ENCODE data around the gene MAP3K21.

- no peak for TF ChIP-seq CTCF (IDR thresholded peaks at IDR 0.05; ENCODE audit: poor library complexity, severe bottlenecking)
- TF ChIP-seq POLR2AphosphoS5 (IDR thresholded peaks at IDR 0.05): no peak
- no peak for TF ChIP-seq SMC3 (conservative IDR thresholded peaks at IDR 0.05; ENCODE audit: poor library complexity)
- TF ChIP-seq, protein P1, sequence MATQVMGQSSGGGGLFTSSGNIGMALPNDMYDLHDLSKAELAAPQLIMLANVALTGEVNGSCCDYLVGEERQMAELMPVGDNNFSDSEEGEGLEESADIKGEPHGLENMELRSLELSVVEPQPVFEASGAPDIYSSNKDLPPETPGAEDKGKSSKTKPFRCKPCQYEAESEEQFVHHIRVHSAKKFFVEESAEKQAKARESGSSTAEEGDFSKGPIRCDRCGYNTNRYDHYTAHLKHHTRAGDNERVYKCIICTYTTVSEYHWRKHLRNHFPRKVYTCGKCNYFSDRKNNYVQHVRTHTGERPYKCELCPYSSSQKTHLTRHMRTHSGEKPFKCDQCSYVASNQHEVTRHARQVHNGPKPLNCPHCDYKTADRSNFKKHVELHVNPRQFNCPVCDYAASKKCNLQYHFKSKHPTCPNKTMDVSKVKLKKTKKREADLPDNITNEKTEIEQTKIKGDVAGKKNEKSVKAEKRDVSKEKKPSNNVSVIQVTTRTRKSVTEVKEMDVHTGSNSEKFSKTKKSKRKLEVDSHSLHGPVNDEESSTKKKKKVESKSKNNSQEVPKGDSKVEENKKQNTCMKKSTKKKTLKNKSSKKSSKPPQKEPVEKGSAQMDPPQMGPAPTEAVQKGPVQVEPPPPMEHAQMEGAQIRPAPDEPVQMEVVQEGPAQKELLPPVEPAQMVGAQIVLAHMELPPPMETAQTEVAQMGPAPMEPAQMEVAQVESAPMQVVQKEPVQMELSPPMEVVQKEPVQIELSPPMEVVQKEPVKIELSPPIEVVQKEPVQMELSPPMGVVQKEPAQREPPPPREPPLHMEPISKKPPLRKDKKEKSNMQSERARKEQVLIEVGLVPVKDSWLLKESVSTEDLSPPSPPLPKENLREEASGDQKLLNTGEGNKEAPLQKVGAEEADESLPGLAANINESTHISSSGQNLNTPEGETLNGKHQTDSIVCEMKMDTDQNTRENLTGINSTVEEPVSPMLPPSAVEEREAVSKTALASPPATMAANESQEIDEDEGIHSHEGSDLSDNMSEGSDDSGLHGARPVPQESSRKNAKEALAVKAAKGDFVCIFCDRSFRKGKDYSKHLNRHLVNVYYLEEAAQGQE (IDR thresholded peaks at IDR 0.05; ENCODE audit: borderline replicate concordance): no peak
- no peak for TF ChIP-seq RAD21 (conservative IDR thresholded peaks at IDR 0.05)
Measured at GRCh38 chr1:233295975-233296322, 31.6 kb upstream of the MAP3K21 start.

Data from neural cell (in vitro differentiated cells).